Measurements from ENCODE around the gene ABL1.

The ABL1 gene

DNA sequence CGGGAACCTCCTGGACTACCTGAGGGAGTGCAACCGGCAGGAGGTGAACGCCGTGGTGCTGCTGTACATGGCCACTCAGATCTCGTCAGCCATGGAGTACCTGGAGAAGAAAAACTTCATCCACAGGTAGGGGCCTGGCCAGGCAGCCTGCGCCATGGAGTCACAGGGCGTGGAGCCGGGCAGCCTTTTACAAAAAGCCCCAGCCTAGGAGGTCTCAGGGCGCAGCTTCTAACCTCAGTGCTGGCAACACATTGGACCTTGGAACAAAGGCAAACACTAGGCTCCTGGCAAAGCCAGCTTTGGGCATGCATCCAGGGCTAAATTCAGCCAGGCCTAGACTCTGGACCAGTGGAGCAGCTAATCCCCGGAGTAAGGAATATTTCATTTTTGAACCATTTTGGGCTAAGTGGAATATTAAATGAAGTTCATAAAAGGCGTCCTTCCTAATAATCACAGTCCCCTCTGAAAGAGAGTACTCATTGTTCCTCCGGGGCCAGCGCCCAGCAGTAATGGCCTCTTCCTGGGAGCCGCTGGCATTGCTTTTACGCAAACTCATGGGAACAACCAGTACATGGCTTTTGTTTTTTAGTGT is 38.0 kb downstream of the ABL1 start:
- no peak for DNase-seq

DNA sequence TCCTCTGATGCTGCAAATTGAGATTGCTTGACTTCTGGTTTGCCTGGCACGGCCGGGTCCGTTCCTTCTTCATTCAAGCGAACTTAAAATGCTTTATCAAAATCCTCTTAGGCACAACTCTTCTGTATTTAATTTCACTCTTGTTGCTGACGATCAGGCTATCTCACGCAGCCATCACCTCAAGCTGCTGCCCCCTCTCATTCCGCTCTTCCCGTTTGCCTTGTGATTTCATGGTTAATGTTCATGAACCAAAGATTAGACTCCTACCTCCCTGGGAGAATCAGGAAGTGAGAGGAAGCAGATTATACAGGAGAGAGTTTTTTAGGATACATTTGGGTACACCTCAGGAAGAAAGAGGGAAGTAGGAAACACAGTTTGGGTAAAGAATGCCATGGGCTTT is 38.9 kb downstream of the ABL1 start:
- DNase-seq, result no peak

DNA sequence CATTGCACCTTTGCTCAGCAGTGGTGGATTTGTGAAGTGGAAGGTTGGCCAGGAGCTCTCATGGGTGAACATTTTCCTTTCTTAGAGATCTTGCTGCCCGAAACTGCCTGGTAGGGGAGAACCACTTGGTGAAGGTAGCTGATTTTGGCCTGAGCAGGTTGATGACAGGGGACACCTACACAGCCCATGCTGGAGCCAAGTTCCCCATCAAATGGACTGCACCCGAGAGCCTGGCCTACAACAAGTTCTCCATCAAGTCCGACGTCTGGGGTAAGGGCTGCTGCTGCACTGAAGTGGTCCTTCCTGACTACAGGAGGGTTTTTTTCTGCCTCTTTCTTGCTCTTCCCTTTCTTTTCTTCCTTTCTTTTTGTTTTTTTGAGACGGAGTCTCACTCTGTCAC is 39.7 kb downstream of the ABL1 start:
- DNase-seq, result no peak

DNA sequence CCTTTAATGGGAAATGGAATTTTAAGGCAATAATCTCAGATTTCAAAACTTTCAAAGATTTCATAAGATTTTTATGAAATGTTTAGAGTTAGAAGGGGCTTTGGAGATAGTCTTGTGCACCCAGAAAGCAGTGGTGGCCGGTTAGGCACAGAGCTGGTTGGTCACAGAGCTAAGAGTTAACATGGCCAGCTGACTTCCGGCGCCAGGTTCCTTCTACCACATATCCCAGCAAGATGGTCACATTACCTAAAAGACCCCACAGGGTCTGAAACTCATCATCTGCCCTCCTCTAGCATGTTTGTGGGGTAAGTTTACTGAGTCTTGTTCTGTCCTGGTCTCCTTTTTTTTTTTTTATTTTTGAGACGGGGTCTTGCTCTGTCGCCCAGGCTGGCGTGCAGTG is 42.2 kb downstream of the ABL1 start:
- DNase-seq, result no peak

DNA sequence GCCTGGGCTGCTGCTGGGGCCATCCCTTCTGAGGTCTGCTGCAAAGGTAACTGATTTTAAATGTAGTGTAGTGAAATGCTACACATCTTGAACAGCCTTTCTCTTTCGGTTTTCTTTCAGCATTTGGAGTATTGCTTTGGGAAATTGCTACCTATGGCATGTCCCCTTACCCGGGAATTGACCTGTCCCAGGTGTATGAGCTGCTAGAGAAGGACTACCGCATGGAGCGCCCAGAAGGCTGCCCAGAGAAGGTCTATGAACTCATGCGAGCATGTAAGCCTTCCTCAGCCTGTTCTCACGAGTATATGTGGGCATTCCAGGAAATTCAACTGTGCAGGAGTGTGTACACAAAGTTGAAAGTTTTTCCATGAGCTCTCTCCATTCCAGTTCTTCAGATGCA is 43.2 kb downstream of the ABL1 start:
- no peak for DNase-seq

DNA sequence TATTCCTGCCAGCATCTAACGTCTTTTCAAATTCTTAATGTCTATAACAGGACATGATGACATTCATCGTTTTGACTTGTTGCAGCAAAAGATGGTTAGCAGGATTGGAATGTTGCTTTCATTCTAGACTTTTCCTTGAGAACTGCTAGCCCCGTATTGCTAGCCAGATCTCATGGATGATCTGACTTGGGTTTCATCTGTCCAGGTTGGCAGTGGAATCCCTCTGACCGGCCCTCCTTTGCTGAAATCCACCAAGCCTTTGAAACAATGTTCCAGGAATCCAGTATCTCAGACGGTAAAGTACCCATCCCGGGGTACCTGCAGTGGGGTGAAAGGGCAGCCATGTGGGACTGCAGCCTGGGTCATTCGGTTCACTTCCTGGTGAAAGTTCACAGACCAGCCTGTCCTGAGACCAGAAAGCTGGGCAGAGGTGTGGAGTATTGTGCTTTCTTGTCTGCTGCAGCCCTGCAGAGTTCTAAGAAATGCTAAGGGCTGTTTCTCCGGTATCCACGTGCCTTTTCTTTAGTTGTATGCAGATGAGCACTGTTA is 44.9 kb downstream of the ABL1 start:
- no peak for DNase-seq

DNA sequence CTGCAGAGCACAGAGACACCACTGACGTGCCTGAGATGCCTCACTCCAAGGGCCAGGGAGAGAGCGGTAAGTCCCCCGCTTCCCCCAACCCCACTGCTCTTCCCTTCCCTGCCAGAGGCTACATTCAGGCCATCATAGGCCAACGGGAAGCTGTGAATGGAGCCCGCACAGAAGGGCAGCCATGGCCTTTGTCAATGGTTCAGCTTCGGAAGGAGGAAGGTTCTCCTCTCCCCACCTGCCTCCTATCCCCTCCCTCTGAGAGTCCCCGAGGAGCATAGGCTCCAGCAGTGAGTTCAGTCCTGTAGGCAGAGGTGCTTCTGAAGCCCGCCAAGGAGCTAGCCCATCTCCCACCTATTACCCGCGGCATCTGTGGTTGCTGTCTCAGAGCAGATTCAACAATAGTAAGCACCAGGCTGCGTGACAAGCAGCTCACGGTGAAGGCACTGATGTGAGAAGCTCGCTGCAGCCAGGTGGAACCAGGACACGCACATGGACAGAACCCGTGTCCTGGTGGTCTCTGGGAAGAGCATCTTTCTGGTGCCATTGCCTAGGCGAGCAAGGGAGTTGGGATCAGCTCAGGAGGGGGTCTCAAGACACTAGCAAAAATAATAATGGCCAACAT is 45.7 kb downstream of the ABL1 start:
- no peak for DNase-seq

DNA sequence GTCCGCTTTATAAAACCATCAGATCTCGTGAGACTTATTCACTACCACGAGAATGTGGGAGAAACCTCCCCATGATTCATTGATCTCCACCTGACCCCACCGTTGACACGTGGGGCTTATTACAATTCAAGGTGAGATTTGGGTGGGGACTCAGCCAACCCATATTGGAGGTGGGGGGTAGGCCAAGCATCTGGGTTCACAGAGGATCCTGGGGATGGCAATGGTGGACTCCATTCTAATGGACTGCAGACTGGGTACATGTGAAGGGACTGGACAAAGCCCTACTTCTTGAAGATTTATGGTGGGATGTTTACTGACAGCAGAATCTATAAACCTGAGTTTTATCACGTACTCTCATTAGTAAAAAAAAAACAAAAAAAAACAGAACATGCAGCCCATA is 46.5 kb downstream of the ABL1 start:
- no peak for DNase-seq

DNA sequence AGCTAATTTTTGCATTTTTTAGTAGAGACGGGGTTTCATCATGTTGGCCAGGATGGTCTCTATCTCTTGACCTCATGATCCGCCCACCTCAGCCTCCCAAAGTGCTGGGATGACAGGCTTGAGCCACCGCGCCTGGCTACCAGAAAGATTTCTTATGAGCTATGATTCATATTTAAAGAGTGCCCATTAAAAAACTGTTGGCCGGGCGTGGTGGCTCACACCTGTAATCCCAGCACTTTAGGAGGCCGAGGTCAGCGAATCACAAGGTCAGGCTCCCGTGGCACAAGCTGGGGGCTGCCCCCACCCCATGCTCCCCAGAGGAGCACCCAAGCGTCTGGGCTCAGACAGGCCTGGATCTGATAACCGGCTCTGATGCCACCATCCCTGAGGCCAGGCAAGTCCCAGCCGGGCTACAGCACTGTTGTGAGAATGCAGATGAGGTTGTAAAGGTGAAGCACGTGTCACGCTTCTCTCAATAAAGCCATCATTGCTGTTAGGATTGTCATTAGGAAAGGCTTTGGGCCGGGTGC is 47.7 kb downstream of the ABL1 start:
- no peak for DNase-seq

DNA sequence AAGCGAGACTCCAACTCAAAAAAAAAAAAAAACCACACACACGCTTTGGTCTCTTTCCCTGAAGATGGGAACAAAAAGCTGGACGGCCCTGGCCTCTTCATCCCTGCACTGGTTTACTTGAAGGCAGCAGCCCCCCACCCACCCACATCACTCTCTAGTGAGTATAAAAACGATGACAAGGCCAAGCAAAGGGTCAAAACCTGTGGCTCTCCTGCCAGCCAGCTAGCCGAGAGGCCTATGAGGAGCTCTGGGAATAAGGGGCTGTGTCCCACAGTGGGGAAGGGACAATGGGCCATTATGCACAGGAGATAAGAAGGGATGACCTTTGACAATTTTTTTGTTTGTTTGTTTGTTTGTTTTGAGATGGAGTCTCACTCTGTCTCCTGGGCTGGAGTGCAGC is 48.4 kb downstream of the ABL1 start:
- DNase-seq, result no peak

DNA sequence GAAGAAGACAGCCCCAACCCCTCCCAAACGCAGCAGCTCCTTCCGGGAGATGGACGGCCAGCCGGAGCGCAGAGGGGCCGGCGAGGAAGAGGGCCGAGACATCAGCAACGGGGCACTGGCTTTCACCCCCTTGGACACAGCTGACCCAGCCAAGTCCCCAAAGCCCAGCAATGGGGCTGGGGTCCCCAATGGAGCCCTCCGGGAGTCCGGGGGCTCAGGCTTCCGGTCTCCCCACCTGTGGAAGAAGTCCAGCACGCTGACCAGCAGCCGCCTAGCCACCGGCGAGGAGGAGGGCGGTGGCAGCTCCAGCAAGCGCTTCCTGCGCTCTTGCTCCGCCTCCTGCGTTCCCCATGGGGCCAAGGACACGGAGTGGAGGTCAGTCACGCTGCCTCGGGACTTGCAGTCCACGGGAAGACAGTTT is 49.1 kb downstream of the ABL1 start:
- no peak for DNase-seq

DNA sequence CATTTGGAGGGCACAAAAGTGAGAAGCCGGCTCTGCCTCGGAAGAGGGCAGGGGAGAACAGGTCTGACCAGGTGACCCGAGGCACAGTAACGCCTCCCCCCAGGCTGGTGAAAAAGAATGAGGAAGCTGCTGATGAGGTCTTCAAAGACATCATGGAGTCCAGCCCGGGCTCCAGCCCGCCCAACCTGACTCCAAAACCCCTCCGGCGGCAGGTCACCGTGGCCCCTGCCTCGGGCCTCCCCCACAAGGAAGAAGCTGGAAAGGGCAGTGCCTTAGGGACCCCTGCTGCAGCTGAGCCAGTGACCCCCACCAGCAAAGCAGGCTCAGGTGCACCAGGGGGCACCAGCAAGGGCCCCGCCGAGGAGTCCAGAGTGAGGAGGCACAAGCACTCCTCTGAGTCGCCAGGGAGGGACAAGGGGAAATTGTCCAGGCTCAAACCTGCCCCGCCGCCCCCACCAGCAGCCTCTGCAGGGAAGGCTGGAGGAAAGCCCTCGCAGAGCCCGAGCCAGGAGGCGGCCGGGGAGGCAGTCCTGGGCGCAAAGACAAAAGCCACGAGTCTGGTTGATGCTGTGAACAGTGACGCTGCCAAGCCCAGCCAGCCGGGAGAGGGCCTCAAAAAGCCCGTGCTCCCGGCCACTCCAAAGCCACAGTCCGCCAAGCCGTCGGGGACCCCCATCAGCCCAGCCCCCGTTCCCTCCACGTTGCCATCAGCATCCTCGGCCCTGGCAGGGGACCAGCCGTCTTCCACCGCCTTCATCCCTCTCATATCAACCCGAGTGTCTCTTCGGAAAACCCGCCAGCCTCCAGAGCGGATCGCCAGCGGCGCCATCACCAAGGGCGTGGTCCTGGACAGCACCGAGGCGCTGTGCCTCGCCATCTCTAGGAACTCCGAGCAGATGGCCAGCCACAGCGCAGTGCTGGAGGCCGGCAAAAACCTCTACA is 49.8 kb downstream of the ABL1 start:
- DNase-seq, result no peak

DNA sequence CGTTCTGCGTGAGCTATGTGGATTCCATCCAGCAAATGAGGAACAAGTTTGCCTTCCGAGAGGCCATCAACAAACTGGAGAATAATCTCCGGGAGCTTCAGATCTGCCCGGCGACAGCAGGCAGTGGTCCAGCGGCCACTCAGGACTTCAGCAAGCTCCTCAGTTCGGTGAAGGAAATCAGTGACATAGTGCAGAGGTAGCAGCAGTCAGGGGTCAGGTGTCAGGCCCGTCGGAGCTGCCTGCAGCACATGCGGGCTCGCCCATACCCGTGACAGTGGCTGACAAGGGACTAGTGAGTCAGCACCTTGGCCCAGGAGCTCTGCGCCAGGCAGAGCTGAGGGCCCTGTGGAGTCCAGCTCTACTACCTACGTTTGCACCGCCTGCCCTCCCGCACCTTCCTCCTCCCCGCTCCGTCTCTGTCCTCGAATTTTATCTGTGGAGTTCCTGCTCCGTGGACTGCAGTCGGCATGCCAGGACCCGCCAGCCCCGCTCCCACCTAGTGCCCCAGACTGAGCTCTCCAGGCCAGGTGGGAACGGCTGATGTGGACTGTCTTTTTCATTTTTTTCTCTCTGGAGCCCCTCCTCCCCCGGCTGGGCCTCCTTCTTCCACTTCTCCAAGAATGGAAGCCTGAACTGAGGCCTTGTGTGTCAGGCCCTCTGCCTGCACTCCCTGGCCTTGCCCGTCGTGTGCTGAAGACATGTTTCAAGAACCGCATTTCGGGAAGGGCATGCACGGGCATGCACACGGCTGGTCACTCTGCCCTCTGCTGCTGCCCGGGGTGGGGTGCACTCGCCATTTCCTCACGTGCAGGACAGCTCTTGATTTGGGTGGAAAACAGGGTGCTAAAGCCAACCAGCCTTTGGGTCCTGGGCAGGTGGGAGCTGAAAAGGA is 50.7 kb downstream of the ABL1 start:
- no peak for DNase-seq

DNA sequence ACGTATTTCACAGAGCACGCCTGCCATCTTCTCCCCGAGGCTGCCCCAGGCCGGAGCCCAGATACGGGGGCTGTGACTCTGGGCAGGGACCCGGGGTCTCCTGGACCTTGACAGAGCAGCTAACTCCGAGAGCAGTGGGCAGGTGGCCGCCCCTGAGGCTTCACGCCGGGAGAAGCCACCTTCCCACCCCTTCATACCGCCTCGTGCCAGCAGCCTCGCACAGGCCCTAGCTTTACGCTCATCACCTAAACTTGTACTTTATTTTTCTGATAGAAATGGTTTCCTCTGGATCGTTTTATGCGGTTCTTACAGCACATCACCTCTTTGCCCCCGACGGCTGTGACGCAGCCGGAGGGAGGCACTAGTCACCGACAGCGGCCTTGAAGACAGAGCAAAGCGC is 51.9 kb downstream of the ABL1 start:
- no peak for DNase-seq

DNA sequence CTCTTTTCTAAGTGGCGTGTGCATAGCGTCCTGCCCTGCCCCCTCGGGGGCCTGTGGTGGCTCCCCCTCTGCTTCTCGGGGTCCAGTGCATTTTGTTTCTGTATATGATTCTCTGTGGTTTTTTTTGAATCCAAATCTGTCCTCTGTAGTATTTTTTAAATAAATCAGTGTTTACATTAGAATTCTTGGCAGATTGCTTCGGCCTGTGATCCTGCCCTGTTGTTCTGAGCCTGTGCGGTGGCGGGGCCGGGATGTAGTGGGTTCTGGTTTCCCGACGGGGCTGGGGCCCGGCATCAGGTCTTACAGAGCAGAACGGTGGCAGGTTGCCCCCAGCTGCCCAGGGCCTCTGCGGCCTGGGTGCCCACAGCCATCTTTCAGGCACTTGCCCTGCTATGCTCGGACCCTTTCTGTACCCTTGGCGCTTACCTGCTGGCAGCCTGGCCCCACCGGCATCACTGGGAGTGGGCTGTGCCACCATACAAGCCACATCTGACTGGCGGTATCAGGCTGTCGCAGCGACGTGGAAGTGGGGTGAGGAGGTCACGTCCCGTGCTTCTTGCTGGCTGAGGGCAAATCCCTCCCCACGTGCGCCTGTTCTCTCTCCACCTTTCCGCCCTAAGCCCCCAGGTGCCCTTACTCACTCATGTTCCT is 52.6 kb downstream of the ABL1 start:
- no peak for DNase-seq

DNA sequence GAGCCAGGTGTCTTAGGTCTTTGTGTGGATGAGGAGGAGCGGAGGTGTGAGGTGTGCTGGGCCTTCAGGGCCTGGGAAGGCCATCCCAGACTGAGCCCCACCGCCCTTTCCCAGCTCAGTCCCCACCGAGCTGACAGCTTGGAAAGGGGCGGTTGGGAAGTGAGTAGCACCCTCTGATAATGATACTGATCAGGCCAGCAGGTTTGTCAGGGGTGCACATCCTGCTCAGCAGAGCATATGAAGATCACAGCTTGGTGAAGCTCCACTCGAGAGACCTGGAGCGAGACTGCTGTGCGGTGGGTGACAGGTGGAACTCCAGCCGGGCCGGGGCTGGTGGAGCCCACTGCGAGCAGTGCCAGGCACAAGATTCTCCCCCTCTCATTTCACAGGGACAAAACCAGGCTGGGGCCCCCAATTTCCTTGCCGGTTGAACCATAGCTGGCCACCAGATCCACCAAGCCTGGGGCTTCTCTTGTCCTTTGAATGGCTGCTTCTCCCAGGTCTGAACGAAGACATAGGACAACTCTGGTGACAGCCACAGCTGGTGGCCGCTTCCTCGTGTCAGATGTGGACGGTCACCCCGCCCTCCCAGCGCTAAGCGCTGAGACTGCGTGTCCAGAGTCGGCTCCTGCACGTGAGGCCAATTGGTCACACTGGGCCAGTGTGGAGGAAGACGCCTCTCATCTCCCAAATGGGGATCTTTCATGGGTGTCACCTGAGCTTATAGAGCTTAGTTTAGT is 53.3 kb downstream of the ABL1 start:
- no peak for DNase-seq

DNA sequence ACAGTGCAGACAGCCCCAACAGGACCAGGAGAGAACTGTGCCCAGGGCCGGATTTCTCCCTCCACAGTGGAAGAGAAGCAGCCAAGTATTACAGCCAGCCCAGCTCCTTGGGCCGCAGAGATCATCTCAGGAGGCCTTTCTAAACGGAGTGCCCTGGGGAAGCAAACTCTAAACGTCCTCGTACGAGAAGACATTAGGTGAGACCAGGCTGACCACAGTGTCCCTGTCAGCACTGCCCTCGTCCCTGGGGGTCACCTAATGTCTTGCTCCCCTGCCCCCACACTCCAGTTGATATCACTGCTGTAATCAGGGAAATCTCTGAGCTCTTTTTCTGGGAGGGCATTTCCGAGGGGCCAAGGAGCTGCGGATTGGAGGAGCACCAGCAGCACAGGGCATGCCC is 55.1 kb downstream of the ABL1 start:
- DNase-seq, result no peak

DNA sequence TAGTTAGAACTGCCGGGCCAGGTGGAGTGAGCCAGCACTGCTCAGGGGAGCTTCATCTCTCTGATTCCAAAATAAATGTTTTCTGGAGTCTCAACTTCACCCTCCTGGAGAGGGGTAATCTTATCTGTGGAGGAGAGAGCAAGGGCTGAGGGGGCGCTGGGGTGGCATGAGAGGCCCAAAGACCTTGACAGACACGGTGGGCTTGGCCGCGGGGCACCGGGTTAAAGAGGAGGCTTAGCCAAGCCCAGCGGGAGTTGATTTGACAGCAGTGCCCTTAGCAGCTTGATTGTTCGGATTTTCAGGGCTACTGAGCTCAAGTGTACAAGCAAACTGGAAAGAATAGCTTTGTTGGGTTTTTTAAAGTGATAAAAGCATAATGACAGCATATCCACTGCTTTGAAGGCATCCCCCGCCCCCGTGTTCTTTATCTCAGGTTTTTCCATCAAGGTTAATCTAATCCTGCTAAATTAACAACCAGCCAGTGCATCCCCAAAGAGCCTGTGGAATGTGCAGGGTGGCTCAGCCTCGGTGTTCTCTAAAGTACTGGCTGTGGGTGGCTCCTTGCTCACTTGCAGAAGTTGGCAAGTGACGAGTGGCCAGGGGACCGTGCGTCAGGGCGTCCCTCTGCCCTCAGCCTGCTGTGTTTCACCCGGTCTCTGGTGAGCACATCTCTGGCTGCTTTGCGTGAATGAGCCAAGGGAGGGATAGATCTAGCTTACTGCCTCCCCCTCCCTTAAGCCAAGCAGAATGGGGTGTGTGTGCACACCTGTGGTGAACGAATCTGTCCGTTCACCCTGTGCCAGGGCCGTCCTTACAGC is 56.0 kb downstream of the ABL1 start:
- DNase-seq, result no peak

DNA sequence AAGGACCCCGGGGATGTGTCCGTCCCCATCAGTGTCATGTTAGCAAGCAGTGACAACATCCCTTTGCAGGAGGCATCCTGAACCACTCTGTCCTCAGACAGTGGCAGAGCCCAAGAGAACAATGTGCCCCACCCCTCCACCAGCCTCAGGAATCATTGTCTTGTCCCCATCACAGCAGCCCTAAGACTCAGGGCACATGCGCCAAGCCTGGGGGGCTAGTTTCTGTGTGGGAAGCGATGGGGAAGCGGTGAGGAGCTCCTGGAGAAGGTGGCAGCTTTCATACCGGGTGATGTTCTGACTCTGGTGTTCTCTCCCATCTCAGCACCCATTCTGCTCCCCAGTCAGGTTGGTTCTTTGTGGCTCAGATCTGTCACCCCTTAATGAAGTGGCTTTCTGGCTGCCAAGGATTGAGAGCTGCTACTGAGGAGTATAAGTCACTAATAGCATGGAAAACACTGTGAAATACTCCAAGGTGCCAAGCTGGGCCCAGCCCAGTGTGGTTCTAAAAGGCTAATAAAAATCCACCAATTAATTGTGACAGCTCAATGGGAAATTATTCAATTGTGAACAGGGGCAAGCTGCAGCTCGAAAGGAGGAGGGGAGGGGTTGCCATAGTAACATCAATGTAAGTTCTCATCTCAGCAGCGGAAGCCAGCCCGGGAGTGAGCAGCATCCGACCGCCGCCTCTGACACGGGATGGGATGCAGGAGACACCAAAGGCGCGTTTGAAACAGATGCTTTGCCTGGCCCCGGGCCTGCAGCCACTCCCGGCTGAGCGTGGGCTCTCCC is 56.8 kb downstream of the ABL1 start:
- no peak for DNase-seq
